Natural killer cell (primary cell): Measurements from ENCODE around the gene RIMBP3C. TPM values are rescaled to one million over a fixed set of nuclear protein-coding genes. Genes with fewer than 3 reads are reported as not detected.
A peak's percentile ranks its signal among the peaks of the same experiment; 100 is the strongest.

ENCODE experiments used
- ATAC-seq, 3 donors: fragments of 150-1000 bp in 2 of 3; fragments of 200-7000 bp in 1 of 3; cut with Tn5 transposase; 1 replicate in 1 of 3; 2 replicates in 2 of 3; pipeline ENCODE4 v1.10.0; 2021; ENCODE audit warnings: mild to moderate bottlenecking in 2 of 3, moderate library complexity in 2 of 3
- DNase-seq, 2 donors: peaks; one replicate each; pipeline versions ENCODE4 v3.0.0 to v3.0.0-alpha.2; 2013 to 2021; ENCODE audit warnings: mixed read lengths in 1 of 2
- H3K27ac ChIP-seq: one replicate; pipeline ENCODE4 v1.5.1; 2013; ENCODE audit warnings: mild to moderate bottlenecking, low read length
- H3K27me3 ChIP-seq: one replicate; pipeline ENCODE4 v1.6.1; 2013; ENCODE audit warnings: low read length; ENCODE audit not compliant: control insufficient read depth, insufficient read depth
- H3K36me3 ChIP-seq: one replicate; pipeline ENCODE4 v1.6.1; 2013; ENCODE audit warnings: low read length; ENCODE audit not compliant: control insufficient read depth, insufficient read depth
- H3K4me1 ChIP-seq: one replicate; pipeline ENCODE4 v1.6.1; 2013; ENCODE audit warnings: low read length; ENCODE audit not compliant: control insufficient read depth, insufficient read depth
- H3K4me3 ChIP-seq: one replicate; pipeline ENCODE4 v1.5.1; 2013; ENCODE audit warnings: low read length
- H3K9me3 ChIP-seq: one replicate; pipeline ENCODE4 v1.6.1; 2013; ENCODE audit warnings: low read length; ENCODE audit not compliant: control insufficient read depth, insufficient read depth
- H3K27ac Mint-ChIP-seq, 2 donors: one replicate each; pipeline ENCODE4 v1.8.0; 2022; ENCODE audit warnings: mild to moderate bottlenecking in 2 of 2, mixed read lengths in 2 of 2, moderate library complexity in 1 of 2
- H3K27me3 Mint-ChIP-seq, 2 donors: one replicate each; pipeline ENCODE4 v1.8.0; 2022; ENCODE audit warnings: low read depth in 2 of 2, mixed read lengths in 2 of 2
- H3K36me3 Mint-ChIP-seq: one replicate; pipeline ENCODE4 v1.8.0; 2022; ENCODE audit warnings: mixed read lengths
- H3K4me1 Mint-ChIP-seq, 2 donors: one replicate each; pipeline ENCODE4 v1.8.0; 2022; ENCODE audit warnings: mixed read lengths in 2 of 2
- H3K4me3 Mint-ChIP-seq: one replicate; pipeline ENCODE4 v1.8.0; 2022; ENCODE audit warnings: mild to moderate bottlenecking, moderate library complexity, mixed read lengths
- H3K9me3 Mint-ChIP-seq, 2 donors: one replicate each; pipeline ENCODE4 v1.8.0; 2022; ENCODE audit warnings: mixed read lengths in 2 of 2
- CTCF ChIP-seq: fragments of 200-600 bp; IDR thresholded peaks from one replicate; pipeline ENCODE4 v1.8.0; 2022; ENCODE audit warnings: antibody characterized with exemption
- WGBS: methylation state at CpG from one replicate; pipeline ENCODE4 v1.1.7; 2013; ENCODE audit warnings: missing lambda C conversion rate; ENCODE audit not compliant: insufficient coverage; 5-methylcytosine and 5-hydroxymethylcytosine counted together
- intact Hi-C: fragments of 100-400 bp; cut with micrococcal nuclease; formaldehyde crosslinking; loops from one replicate; pipeline ENCODE4 v1.14.2; 2022
- total RNA-seq, 4 donors: library from RNA; stranded (reverse); fragments of 120-200 nt in 1 of 4; gene quantifications; one replicate each; pipeline versions ENCODE4 v1.2.3 to v1.2.4, GENCODE V29; 2013 to 2022

RIMBP3C gene
- total RNA-seq, 3 donors from 2014 or later (not counting 1 experiment from before 2014, with no cell fraction given), result 0.35 to 1.0 (median 0.38) TPM

- Histone ChIP-seq H3K27me3 (no peaks in the 10 kb centered on the region), H3K4me1 (peaks cover 50% of the 10 kb centered on the region), H3K9me3 (no peaks in the 10 kb centered on the region), H3K4me3 (no peak overlapping the region), H3K27ac (no peak overlapping the region), H3K36me3 (peaks cover 8% of the 10 kb centered on the region)
- Mint-ChIP-seq H3K27ac (no peak overlapping the region), H3K4me1 (peaks cover 39 to 55% of the 10 kb centered on the region in 2 donors), H3K9me3 (no peaks in the 10 kb centered on the region), H3K36me3 (no peaks in the 10 kb centered on the region), H3K27me3 (no peaks in the 10 kb centered on the region), H3K4me3 (peak overlapping the region; percentile 50)
- ATAC-seq, result no peak
- 89% methylated on average over 6 of the region's 6 CpGs for WGBS
- no peak for TF ChIP-seq CTCF
- DNase-seq, result no peak
- intact Hi-C loops, result no loop called here
These were observed 28.2 kb upstream of the RIMBP3C start for GRCh38 chr22:21579474-21579851.

- Histone ChIP-seq H3K36me3 (no peaks in the 10 kb centered on the region), H3K4me1 (peaks cover 57% of the 10 kb centered on the region), H3K4me3 (no peak overlapping the region), H3K27ac (no peak overlapping the region), H3K27me3 (no peaks in the 10 kb centered on the region), H3K9me3 (no peaks in the 10 kb centered on the region)
- H3K27me3 Mint-ChIP-seq, result no peaks in the 10 kb centered on the region
- 78% methylated on average over 5 of the region's 5 CpGs for WGBS
- no peak for ATAC-seq
- no peak for DNase-seq
- peaks cover 66 to 79% of the 10 kb centered on the region in 2 donors for H3K4me1 Mint-ChIP-seq
- intact Hi-C loops, result no loop called here
- no peaks in the 10 kb centered on the region for H3K9me3 Mint-ChIP-seq
- TF ChIP-seq CTCF, result no peak
- H3K36me3 Mint-ChIP-seq, result no peaks in the 10 kb centered on the region
- H3K27ac Mint-ChIP-seq, result peak overlapping the region; percentile 31 to 38
- no peak overlapping the region for H3K4me3 Mint-ChIP-seq
These were observed 22.7 kb upstream of the RIMBP3C start for GRCh38 chr22:21573750-21574494.

- DNase-seq (no peak), ATAC-seq (no peak)
- peaks cover 66 to 78% of the 10 kb centered on the region in 2 donors for H3K4me1 Mint-ChIP-seq
- H3K27ac Mint-ChIP-seq, result no peak overlapping the region
- H3K27me3 Mint-ChIP-seq, result no peaks in the 10 kb centered on the region
- no peaks in the 10 kb centered on the region for H3K9me3 Mint-ChIP-seq
- H3K36me3 Mint-ChIP-seq, result no peaks in the 10 kb centered on the region
- Histone ChIP-seq H3K4me1 (peaks cover 60% of the 10 kb centered on the region), H3K36me3 (no peaks in the 10 kb centered on the region), H3K27ac (no peak overlapping the region), H3K9me3 (no peaks in the 10 kb centered on the region), H3K4me3 (no peak overlapping the region), H3K27me3 (no peaks in the 10 kb centered on the region)
- intact Hi-C loops, result no loop called here
- WGBS, result 84% methylated on average over 6 of the region's 6 CpGs
- H3K4me3 Mint-ChIP-seq, result no peak overlapping the region
- TF ChIP-seq CTCF, result no peak
These were observed 22.1 kb upstream of the RIMBP3C start for GRCh38 chr22:21573293-21573734.

GRCh38 chr22:21571679-21572078 is 20.4 kb upstream of the RIMBP3C start:
- intact Hi-C loops, result no loop called here
- TF ChIP-seq CTCF, result no peak
- no peaks in the 10 kb centered on the region for H3K9me3 Mint-ChIP-seq
- no peaks in the 10 kb centered on the region for H3K36me3 ChIP-seq
- DNase-seq (no peak), ATAC-seq (no peak)
- no peak overlapping the region for H3K4me3 ChIP-seq
- no peaks in the 10 kb centered on the region for H3K27me3 ChIP-seq
- peaks cover 59 to 76% of the 10 kb centered on the region in 2 donors for H3K4me1 Mint-ChIP-seq
- no peaks in the 10 kb centered on the region for H3K27me3 Mint-ChIP-seq
- peak overlapping the region; percentile 0 for H3K4me3 Mint-ChIP-seq
- 88% methylated on average over 4 of the region's 4 CpGs for WGBS
- peaks cover 54% of the 10 kb centered on the region for H3K4me1 ChIP-seq
- no peaks in the 10 kb centered on the region for H3K36me3 Mint-ChIP-seq
- no peaks in the 10 kb centered on the region for H3K9me3 ChIP-seq
- H3K27ac ChIP-seq, result no peak overlapping the region
- peak overlapping the region; percentile 15 to 49 for H3K27ac Mint-ChIP-seq
